ENCODE measurements around the gene EBLN1.

GRCh38 chr10:22159180-22159579 lies 58.6 kb downstream of the EBLN1 start:
- TF ChIP-seq CTCF (CRISPR knock-in tag; IDR thresholded peaks at IDR 0.05), result no peak
- TF ChIP-seq ZNF704 (CRISPR knock-in tag; IDR thresholded peaks at IDR 0.05; ENCODE audit: borderline replicate concordance), result no peak
- no peak for TF ChIP-seq ZFP37 (CRISPR knock-in tag; IDR thresholded peaks at IDR 0.05; ENCODE audit: borderline replicate concordance)
- no peak for TF ChIP-seq HBP1 (CRISPR knock-in tag; IDR thresholded peaks at IDR 0.05; ENCODE audit: low read depth)
- TF ChIP-seq FOXK1 (CRISPR knock-in tag; IDR thresholded peaks at IDR 0.05; ENCODE audit: borderline replicate concordance, low read depth), result no peak
- TF ChIP-seq CEBPB (IDR thresholded peaks at IDR 0.05; ENCODE audit: borderline replicate concordance, low read depth, low read length), result no peak
- TF ChIP-seq ZNF792 (CRISPR knock-in tag; IDR thresholded peaks at IDR 0.05), result no peak
- no peak for TF ChIP-seq EZH2 (conservative IDR thresholded peaks at IDR 0.05; ENCODE audit: low read depth, low read length)
- TF ChIP-seq, protein P1, sequence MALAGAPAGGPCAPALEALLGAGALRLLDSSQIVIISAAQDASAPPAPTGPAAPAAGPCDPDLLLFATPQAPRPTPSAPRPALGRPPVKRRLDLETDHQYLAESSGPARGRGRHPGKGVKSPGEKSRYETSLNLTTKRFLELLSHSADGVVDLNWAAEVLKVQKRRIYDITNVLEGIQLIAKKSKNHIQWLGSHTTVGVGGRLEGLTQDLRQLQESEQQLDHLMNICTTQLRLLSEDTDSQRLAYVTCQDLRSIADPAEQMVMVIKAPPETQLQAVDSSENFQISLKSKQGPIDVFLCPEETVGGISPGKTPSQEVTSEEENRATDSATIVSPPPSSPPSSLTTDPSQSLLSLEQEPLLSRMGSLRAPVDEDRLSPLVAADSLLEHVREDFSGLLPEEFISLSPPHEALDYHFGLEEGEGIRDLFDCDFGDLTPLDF (CRISPR knock-in tag; IDR thresholded peaks at IDR 0.05), result no peak
- no peak for TF ChIP-seq PBX2 (CRISPR knock-in tag; IDR thresholded peaks at IDR 0.05)
